OCI-LY7 (cell line): ENCODE measurements around the gene RPA3. TPM values are rescaled to one million over a fixed set of nuclear protein-coding genes. Genes with fewer than 3 reads are reported as not detected.

Source experiments
- BruUV-seq: library from RNA; stranded (reverse); fragments of 400-500 nt; replicated peaks from 2 replicates; lab custom pipeline; 2021; lab: Mats Ljungman, UMichigan
- CTCF ChIA-PET: fragments of 300-600 bp; sonication (Branson Sonifier 250); formaldehyde crosslinking; loops from one replicate; lab custom pipeline; 2022; ENCODE audit warnings: antibody characterized with exemption; ENCODE audit not compliant: unreplicated experiment; lab: Charles Lee
- POLR2A ChIA-PET: fragments of 300-600 bp; sonication (Branson Sonifier 250); formaldehyde crosslinking; loops from one replicate; lab custom pipeline; 2022; ENCODE audit warnings: antibody characterized with exemption; lab: Charles Lee
- DNase-seq: peaks from one replicate; pipeline ENCODE4 v3.0.0-alpha.2; 2015; ENCODE audit warnings: low spot score
- H2AFZ ChIP-seq: fragments of 200-600 bp; sonication (generic), shearing (Covaris generic); 2 replicates; pipeline ENCODE4 v1.6.1; 2014; ENCODE audit warnings: mild to moderate bottlenecking, antibody characterized with exemption, low read length, moderate library complexity
- H3K27ac ChIP-seq: fragments of 200-600 bp; sonication (generic); 2 replicates; pipeline ENCODE4 v1.5.1; 2014; ENCODE audit warnings: mixed run types, low read depth, mild to moderate bottlenecking, moderate library complexity, low read length, inconsistent platforms; ENCODE audit not compliant: poor library complexity, severe bottlenecking
- H3K36me3 ChIP-seq: fragments of 200-600 bp; sonication (generic); 2 replicates; pipeline ENCODE4 v1.6.1; 2014; ENCODE audit warnings: mild to moderate bottlenecking, antibody characterized with exemption, low read length, moderate library complexity, mixed read lengths; ENCODE audit not compliant: insufficient read depth
- H3K4me1 ChIP-seq: fragments of 200-600 bp; sonication (generic); 2 replicates; pipeline ENCODE4 v1.5.1; 2014; ENCODE audit warnings: mild to moderate bottlenecking, low read length; ENCODE audit not compliant: insufficient read depth, poor library complexity, severe bottlenecking
- H3K4me2 ChIP-seq: fragments of 200-600 bp; sonication (generic); 2 replicates; pipeline ENCODE4 v1.6.1; 2014; ENCODE audit warnings: mild to moderate bottlenecking, low read length
- H3K4me3 ChIP-seq: fragments of 200-600 bp; sonication (generic); 2 replicates; pipeline ENCODE4 v1.5.1; 2014; ENCODE audit warnings: mild to moderate bottlenecking, low read depth, low read length; ENCODE audit not compliant: poor library complexity, severe bottlenecking
- H3K79me2 ChIP-seq: fragments of 200-600 bp; sonication (generic); 2 replicates; pipeline ENCODE4 v1.6.1; 2016; ENCODE audit warnings: low read depth, mild to moderate bottlenecking, low read length, moderate library complexity, mixed read lengths; ENCODE audit not compliant: insufficient read depth
- H3K9me2 ChIP-seq: fragments of 200-600 bp; sonication (generic); 2 replicates; pipeline ENCODE4 v1.6.1; 2016; ENCODE audit warnings: mild to moderate bottlenecking, low read length, mixed read lengths; ENCODE audit not compliant: insufficient read depth
- H3K9me3 ChIP-seq: fragments of 200-600 bp; sonication (generic); 2 replicates; pipeline ENCODE4 v1.6.1; 2014; ENCODE audit warnings: mild to moderate bottlenecking, mixed run types, low read length, mixed read lengths
- H4K20me1 ChIP-seq: fragments of 200-600 bp; sonication (generic); 2 replicates; pipeline ENCODE4 v1.6.1; 2014; ENCODE audit warnings: mild to moderate bottlenecking, antibody characterized with exemption, low read length, moderate library complexity, mixed read lengths; ENCODE audit not compliant: insufficient read depth
- EZH2phosphoT487 ChIP-seq: fragments of 200-600 bp; sonication (generic); IDR thresholded peaks from 2 replicates; pipeline ENCODE4 v1.6.1; 2018; ENCODE audit warnings: low read depth, borderline replicate concordance, mild to moderate bottlenecking, mixed run types, antibody characterized with exemption, low read length, moderate library complexity, mixed read lengths
- intact Hi-C: fragments of 100-400 bp; cut with micrococcal nuclease; formaldehyde crosslinking; loops from one replicate; pipeline ENCODE4 v1.10.0; 2022; ENCODE audit not compliant: unreplicated experiment
- total RNA-seq, 2 experiments: library from RNA; depleted of rRNA in 1 of 2; stranded (reverse); fragments of >200 nt in 1 of 2; shearing (Covaris generic) in 1 of 2; gene quantifications; 2 replicates each; pipeline ENCODE4 v1.2.3, GENCODE V29; 2014 to 2022
- TF ChIP-seq, protein P1 (sequence below): fragments of 200-600 bp; sonication (generic); conservative IDR thresholded peaks from 2 replicates; pipeline ENCODE4 v1.5.1; 2014; ENCODE audit warnings: mild to moderate bottlenecking, antibody characterized with exemption, low read length, moderate library complexity, mixed read lengths

Gene RPA3
- total RNA-seq, 2 experiments from 2014 or later: 66.3 to 111 TPM

DNA sequence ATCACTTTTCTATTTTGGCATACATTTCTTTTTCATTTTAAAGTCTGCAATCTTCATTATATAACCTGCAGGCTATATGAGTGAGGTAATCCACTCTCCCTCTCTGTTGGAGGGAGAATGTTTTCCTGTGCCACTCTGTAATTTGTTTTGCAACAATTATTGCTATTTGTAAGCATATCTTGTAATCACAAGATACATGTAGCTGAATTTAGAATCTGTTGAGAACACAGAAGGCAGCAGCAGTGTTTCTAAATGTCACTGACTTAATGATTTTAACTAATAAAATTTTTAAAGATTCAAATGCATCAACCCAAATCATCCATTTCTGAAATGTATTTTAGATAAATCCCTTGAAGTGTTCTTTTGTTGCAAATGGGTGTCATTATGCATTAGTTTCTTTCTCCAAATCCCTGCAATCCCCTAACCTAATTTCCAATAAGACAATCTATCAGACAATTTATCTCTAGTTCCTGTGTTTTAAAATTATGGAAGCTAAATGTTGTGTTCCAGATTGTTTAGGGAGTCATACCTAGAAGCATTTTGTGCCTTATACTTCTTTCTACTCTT lies 97.7 kb downstream of the RPA3 start:
- Histone ChIP-seq H3K79me2 (no peaks in the 10 kb centered on the region), H4K20me1 (no peaks in the 10 kb centered on the region), H2AFZ (no peak overlapping the region), H3K9me3 (no peaks in the 10 kb centered on the region), H3K36me3 (no peaks in the 10 kb centered on the region), H3K4me1 (no peaks in the 10 kb centered on the region), H3K27ac (no peak overlapping the region), H3K4me2 (no peak overlapping the region), H3K4me3 (no peak overlapping the region), H3K9me2 (no peaks in the 10 kb centered on the region)
- POLR2A ChIA-PET: interaction anchor here (1.0 kb wide), 1 partner anchor 16 kb away, joined by 3 read pairs; no protein-coding TSS in a partner anchor
- intact Hi-C loops: no loop called here
- TF ChIP-seq, protein P1, sequence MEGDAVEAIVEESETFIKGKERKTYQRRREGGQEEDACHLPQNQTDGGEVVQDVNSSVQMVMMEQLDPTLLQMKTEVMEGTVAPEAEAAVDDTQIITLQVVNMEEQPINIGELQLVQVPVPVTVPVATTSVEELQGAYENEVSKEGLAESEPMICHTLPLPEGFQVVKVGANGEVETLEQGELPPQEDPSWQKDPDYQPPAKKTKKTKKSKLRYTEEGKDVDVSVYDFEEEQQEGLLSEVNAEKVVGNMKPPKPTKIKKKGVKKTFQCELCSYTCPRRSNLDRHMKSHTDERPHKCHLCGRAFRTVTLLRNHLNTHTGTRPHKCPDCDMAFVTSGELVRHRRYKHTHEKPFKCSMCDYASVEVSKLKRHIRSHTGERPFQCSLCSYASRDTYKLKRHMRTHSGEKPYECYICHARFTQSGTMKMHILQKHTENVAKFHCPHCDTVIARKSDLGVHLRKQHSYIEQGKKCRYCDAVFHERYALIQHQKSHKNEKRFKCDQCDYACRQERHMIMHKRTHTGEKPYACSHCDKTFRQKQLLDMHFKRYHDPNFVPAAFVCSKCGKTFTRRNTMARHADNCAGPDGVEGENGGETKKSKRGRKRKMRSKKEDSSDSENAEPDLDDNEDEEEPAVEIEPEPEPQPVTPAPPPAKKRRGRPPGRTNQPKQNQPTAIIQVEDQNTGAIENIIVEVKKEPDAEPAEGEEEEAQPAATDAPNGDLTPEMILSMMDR: no peak
- no peak for TF ChIP-seq EZH2phosphoT487
- DNase-seq: no peak
- CTCF ChIA-PET: no interaction called here
- no TSS peak for BruUV-seq

DNA sequence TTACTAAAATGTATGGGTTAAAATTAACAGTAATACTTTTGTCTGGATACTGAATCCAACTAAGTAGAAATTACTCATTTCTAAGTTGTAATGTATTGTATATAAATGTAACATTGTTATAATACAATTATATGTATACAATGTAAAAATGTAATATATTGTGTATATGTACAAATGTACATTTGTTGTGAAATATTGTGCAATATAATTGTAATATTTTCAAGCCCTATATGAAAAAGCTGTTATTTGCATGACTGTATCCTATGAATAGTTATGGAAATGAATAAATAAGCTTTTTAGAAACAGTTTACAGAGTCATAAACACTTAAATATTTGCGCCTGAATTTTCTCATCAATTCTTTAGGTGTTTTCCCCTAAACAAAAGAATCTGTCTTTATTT lies 98.2 kb downstream of the RPA3 start:
- POLR2A ChIA-PET: no interaction called here
- no TSS peak for BruUV-seq
- intact Hi-C loops: no loop called here
- H4K20me1 ChIP-seq: no peaks in the 10 kb centered on the region
- H3K4me2 ChIP-seq: no peak overlapping the region
- no peaks in the 10 kb centered on the region for H3K79me2 ChIP-seq
- CTCF ChIA-PET: no interaction called here
- H3K36me3 ChIP-seq: no peaks in the 10 kb centered on the region
- no peak overlapping the region for H2AFZ ChIP-seq
- no peaks in the 10 kb centered on the region for H3K9me3 ChIP-seq
- no peaks in the 10 kb centered on the region for H3K4me1 ChIP-seq
- H3K27ac ChIP-seq: no peak overlapping the region
- H3K9me2 ChIP-seq: no peaks in the 10 kb centered on the region
- DNase-seq: no peak
- TF ChIP-seq, protein P1: no peak
- no peak for TF ChIP-seq EZH2phosphoT487
- H3K4me3 ChIP-seq: no peak overlapping the region

DNA sequence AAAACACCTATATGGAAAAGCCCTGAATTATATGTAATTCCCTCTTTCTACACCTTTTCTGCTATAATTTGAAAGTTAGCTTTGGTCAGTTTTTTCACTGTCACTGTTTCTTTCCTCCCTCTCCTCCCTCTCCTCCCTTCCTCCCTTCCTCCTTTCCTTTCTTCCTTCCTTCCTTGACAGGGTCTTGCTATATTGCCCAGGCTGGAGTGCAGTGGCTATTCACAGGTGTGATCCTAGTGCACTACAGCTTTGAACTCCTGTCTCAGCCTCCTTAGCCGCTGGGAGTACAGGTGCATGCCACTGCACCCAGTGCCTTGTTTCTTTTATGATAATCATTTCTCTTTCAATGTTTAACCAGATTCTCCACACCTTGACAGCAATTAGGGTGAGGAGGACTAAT lies 100.0 kb downstream of the RPA3 start:
- intact Hi-C loops: no loop called here
- H4K20me1 ChIP-seq: no peaks in the 10 kb centered on the region
- CTCF ChIA-PET: no interaction called here
- no peak overlapping the region for H3K27ac ChIP-seq
- H3K9me3 ChIP-seq: no peaks in the 10 kb centered on the region
- no peaks in the 10 kb centered on the region for H3K9me2 ChIP-seq
- TF ChIP-seq EZH2phosphoT487: no peak
- TF ChIP-seq, protein P1: no peak
- no peaks in the 10 kb centered on the region for H3K4me1 ChIP-seq
- H3K4me3 ChIP-seq: no peak overlapping the region
- no peaks in the 10 kb centered on the region for H3K79me2 ChIP-seq
- BruUV-seq: no TSS peak
- no peak overlapping the region for H3K4me2 ChIP-seq
- no peak overlapping the region for H2AFZ ChIP-seq
- DNase-seq: no peak
- H3K36me3 ChIP-seq: no peaks in the 10 kb centered on the region
- POLR2A ChIA-PET: no interaction called here
